B cell (primary cell): ENCODE results near the gene DTNBP1. TPM values are rescaled to one million over a fixed set of nuclear protein-coding genes. Genes with fewer than 3 reads are reported as not detected.

Experiments
- ATAC-seq: fragments of 200-7000 bp; cut with Tn5 transposase; one replicate; pipeline ENCODE4 v1.10.0; 2021; ENCODE audit warnings: low read depth, mild to moderate bottlenecking, moderate number of reproducible peaks, moderate library complexity
- CTCF ChIA-PET: fragments of 350-600 bp; sonication (Branson Sonifier 250); formaldehyde crosslinking; loops from one replicate; lab custom pipeline; 2021; ENCODE audit warnings: antibody characterized with exemption, inconsistent platforms; lab: Charles Lee
- POLR2A ChIA-PET: fragments of 350-600 bp; sonication (Branson Sonifier 250); formaldehyde crosslinking; loops from one replicate; lab custom pipeline; 2021; ENCODE audit warnings: antibody characterized with exemption; lab: Charles Lee
- DNase-seq: peaks from one replicate; pipeline ENCODE4 v3.0.0; 2013
- H2AFZ ChIP-seq: 2 replicates; pipeline ENCODE4 v1.6.1; 2012; ENCODE audit warnings: mild to moderate bottlenecking, low read depth, low read length; ENCODE audit not compliant: insufficient read depth, poor library complexity, severe bottlenecking
- H3K27ac ChIP-seq, 2 donors: 1 replicate in 1 of 2; 2 replicates in 1 of 2; pipeline ENCODE4 v1.5.1; 2012 to 2013; ENCODE audit warnings: low read length in 2 of 2, mild to moderate bottlenecking in 2 of 2, moderate library complexity in 1 of 2
- H3K27me3 ChIP-seq, 4 experiments: fragments of 200-600 bp in 1 of 4; sonication (generic) in 1 of 4; replicated peaks in 1 of 4; 1 replicate in 2 of 4; 2 replicates in 2 of 4; pipeline versions ENCODE4 v1.6.1 to v1.7.0; 2013 to 2016; ENCODE audit warnings: low read length in 3 of 4, mild to moderate bottlenecking in 2 of 4, mixed read lengths in 1 of 4, moderate library complexity in 1 of 4; ENCODE audit not compliant: insufficient read depth in 4 of 4, control insufficient read depth in 3 of 4; ENCODE audit errors: control extremely low read depth in 1 of 4
- H3K36me3 ChIP-seq, 2 experiments: replicated peaks in 1 of 2; 1 replicate in 1 of 2; 2 replicates in 1 of 2; pipeline versions ENCODE4 v1.6.1 to v1.7.1; 2013; ENCODE audit warnings: low read length in 1 of 2; ENCODE audit not compliant: insufficient read depth in 2 of 2, control insufficient read depth in 1 of 2; ENCODE audit errors: control extremely low read depth in 1 of 2, extremely low read depth in 1 of 2
- H3K4me1 ChIP-seq, 2 donors: fragments of 200-600 bp in 1 of 2; sonication (generic) in 1 of 2; 1 replicate in 1 of 2; 2 replicates in 1 of 2; pipeline versions ENCODE4 v1.5.1 to v1.6.1; 2013 to 2017; ENCODE audit warnings: low read length in 2 of 2; ENCODE audit not compliant: control insufficient read depth in 2 of 2, insufficient read depth in 2 of 2
- H3K4me2 ChIP-seq: replicated peaks from 2 replicates; pipeline ENCODE3; 2012; ENCODE audit warnings: mild to moderate bottlenecking, low read depth, low read length; ENCODE audit not compliant: poor library complexity, severe bottlenecking
- H3K4me3 ChIP-seq, 5 experiments: fragments of 200-600 bp in 1 of 5; sonication (generic) in 1 of 5; 1 replicate in 3 of 5; 2 replicates in 2 of 5; pipeline versions ENCODE4 v1.5.1 to v1.7.0; 2011 to 2016; ENCODE audit warnings: low read length in 4 of 5, mild to moderate bottlenecking in 4 of 5, low read depth in 2 of 5, control low read depth in 1 of 5, moderate library complexity in 1 of 5; ENCODE audit not compliant: insufficient read depth in 1 of 5; ENCODE audit errors: control extremely low read depth in 1 of 5, extremely low read depth in 1 of 5
- H3K79me2 ChIP-seq: fragments of 200-600 bp; sonication (generic); one replicate; pipeline ENCODE4 v1.6.0; 2016; ENCODE audit warnings: low read length; ENCODE audit not compliant: control insufficient read depth, insufficient read depth
- H3K9ac ChIP-seq: fragments of 200-600 bp; sonication (generic); 2 replicates; pipeline ENCODE4 v1.6.1; 2017; ENCODE audit warnings: mild to moderate bottlenecking, low read length, moderate library complexity
- H3K9me3 ChIP-seq, 3 donors: one replicate each; pipeline versions ENCODE4 v1.6.1 to v1.7.1; 2013; ENCODE audit warnings: low read length in 2 of 3; ENCODE audit not compliant: control insufficient read depth in 2 of 3, insufficient read depth in 1 of 3; ENCODE audit errors: control extremely low read depth in 1 of 3
- H4K20me1 ChIP-seq: 2 replicates; pipeline ENCODE4 v1.6.0; 2012; ENCODE audit warnings: mild to moderate bottlenecking, low read length; ENCODE audit not compliant: insufficient read depth, control insufficient read depth, poor library complexity, severe bottlenecking
- H3K27ac Mint-ChIP-seq: one replicate; pipeline ENCODE4 v1.8.0; 2021; ENCODE audit warnings: mixed read lengths
- H3K27me3 Mint-ChIP-seq: one replicate; pipeline ENCODE4 v1.8.0; 2021; ENCODE audit warnings: mixed read lengths
- H3K4me1 Mint-ChIP-seq: one replicate; pipeline ENCODE4 v1.8.0; 2021; ENCODE audit warnings: mixed read lengths
- H3K4me3 Mint-ChIP-seq: one replicate; pipeline ENCODE4 v1.8.0; 2021; ENCODE audit warnings: mixed read lengths
- H3K9me3 Mint-ChIP-seq: one replicate; pipeline ENCODE4 v1.8.0; 2022; ENCODE audit warnings: mixed read lengths; ENCODE audit not compliant: insufficient read depth
- EZH2 ChIP-seq: IDR thresholded peaks from 2 replicates; pipeline ENCODE4 v1.6.1; 2012; ENCODE audit warnings: borderline replicate concordance, low read depth, mild to moderate bottlenecking, moderate library complexity, low read length; ENCODE audit not compliant: insufficient read depth, poor library complexity, severe bottlenecking
- WGBS: methylation state at CpG from one replicate; pipeline ENCODE4 v1.1.5; 2013; ENCODE audit warnings: missing lambda C conversion rate; ENCODE audit not compliant: insufficient coverage; 5-methylcytosine and 5-hydroxymethylcytosine counted together
- intact Hi-C: fragments of 100-400 bp; cut with micrococcal nuclease; formaldehyde crosslinking; loops from one replicate; pipeline ENCODE4 v1.10.0; 2022
- polyA plus RNA-seq: library from polyadenylated mRNA; depleted of rRNA; stranded (reverse); fragments of >200 nt; gene quantifications from 2 replicates; pipeline ENCODE4 v1.2.3, GENCODE V29; 2012
- total RNA-seq, 2 donors: library from RNA; stranded (reverse); fragments of 120-200 nt in 1 of 2; gene quantifications; 1 replicate in 1 of 2; 2 replicates in 1 of 2; pipeline versions ENCODE4 v1.2.3 to v1.2.4, GENCODE V29; 2013 to 2022
- TF ChIP-seq, protein P1 (sequence below): fragments of 200-600 bp; IDR thresholded peaks from one replicate; pipeline ENCODE4 v1.8.0; 2022; ENCODE audit warnings: antibody characterized with exemption, mild to moderate bottlenecking

Gene DTNBP1
- total and polyA plus RNA-seq, 2 donors (not counting 1 experiment from before 2014, with no cell fraction given): 31.4 to 73.0 TPM

DNA sequence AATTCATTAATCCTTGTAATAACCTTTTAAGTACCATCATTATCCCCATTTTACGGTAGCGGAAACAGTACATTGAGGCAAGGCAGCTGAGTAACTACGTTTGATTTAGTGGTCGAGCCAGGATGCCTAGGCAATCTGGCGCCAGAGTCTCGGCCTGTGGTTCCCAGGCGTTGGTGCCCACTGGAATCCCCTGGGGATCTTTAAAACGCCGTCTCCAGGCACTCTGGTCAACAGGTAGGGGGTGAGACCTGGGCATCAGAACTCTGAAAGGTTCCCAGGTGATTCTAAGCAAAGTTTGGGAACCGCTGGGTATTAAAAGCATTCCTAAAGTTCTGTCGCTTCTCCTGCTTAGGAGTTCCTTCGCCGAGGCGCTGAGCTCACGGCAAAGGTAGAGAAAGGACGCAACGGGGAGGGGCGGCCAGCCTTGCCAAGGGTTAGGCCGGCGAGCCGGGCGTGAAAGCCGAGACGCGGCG lies 939 bp downstream of the DTNBP1 start:
- Histone ChIP-seq H2AFZ (peak overlapping the region; percentile 66), H4K20me1 (peaks cover 17% of the 10 kb centered on the region), H3K4me1 (peaks cover 41 to 55% of the 10 kb centered on the region in 2 donors), H3K36me3 (peaks cover 0 to 5% of the 10 kb centered on the region in 2 experiments), H3K4me3 (peak overlapping the region in 4 of 5 experiments; percentile 69 to 97 (median 86)), H3K79me2 (peaks cover 41% of the 10 kb centered on the region), H3K4me2 (peak overlapping the region; percentile 96), H3K9me3 (no peaks in the 10 kb centered on the region), H3K27ac (peak overlapping the region; percentile 91 to 97), H3K27me3 (no peaks in the 10 kb centered on the region), H3K9ac (peak overlapping the region; percentile 85)
- DNase-seq: no peak
- H3K27ac Mint-ChIP-seq: peak overlapping the region; percentile 95
- H3K4me3 Mint-ChIP-seq: peak overlapping the region; percentile 94
- ATAC-seq: no peak
- H3K4me1 Mint-ChIP-seq: peaks cover 56% of the 10 kb centered on the region
- ChIA-PET CTCF (interaction anchor here (1.4 kb wide), 1 partner anchor 467 kb away, joined by 5 read pairs; the partner anchor contains the start of gene MYLIP), POLR2A (interaction anchor here (0.6 to 1.0 kb wide), 2 partner anchors 469 to 1567 kb away, joined by 3 to 9 read pairs; no protein-coding TSS in a partner anchor)
- WGBS: 2% methylated on average over 24 of the region's 26 CpGs
- no peaks in the 10 kb centered on the region for H3K27me3 Mint-ChIP-seq
- H3K9me3 Mint-ChIP-seq: no peaks in the 10 kb centered on the region
- TF ChIP-seq, protein P1, sequence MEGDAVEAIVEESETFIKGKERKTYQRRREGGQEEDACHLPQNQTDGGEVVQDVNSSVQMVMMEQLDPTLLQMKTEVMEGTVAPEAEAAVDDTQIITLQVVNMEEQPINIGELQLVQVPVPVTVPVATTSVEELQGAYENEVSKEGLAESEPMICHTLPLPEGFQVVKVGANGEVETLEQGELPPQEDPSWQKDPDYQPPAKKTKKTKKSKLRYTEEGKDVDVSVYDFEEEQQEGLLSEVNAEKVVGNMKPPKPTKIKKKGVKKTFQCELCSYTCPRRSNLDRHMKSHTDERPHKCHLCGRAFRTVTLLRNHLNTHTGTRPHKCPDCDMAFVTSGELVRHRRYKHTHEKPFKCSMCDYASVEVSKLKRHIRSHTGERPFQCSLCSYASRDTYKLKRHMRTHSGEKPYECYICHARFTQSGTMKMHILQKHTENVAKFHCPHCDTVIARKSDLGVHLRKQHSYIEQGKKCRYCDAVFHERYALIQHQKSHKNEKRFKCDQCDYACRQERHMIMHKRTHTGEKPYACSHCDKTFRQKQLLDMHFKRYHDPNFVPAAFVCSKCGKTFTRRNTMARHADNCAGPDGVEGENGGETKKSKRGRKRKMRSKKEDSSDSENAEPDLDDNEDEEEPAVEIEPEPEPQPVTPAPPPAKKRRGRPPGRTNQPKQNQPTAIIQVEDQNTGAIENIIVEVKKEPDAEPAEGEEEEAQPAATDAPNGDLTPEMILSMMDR: no peak
- TF ChIP-seq EZH2: no peak
- intact Hi-C loops: loop anchor here (1.0 to 5.0 kb wide), 6 partner anchors 29 to 1850 kb away; partner anchors contain the start of genes MCUR1 and MYLIP

DNA sequence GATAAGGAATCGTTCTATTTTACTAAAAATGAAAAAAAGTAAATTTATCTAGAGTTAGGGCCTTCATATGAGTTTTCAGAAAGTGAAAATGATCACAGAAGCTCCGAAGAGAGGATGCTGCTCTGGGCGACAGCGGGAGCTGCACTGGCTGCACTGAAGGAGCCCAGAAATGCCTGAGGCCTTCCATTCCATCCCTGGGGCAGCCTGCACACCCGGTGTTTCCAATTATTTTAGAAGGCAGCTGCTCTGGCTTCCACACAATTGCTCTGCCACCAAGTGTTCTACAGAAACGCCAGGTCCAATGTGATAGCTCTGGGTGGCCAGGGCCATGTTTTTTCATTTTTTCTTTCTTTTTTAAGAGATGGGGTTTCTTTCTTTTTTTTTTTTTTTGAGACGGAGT lies 3.6 kb downstream of the DTNBP1 start:
- TF ChIP-seq, protein P1: no peak
- no peak for TF ChIP-seq EZH2
- Mint-ChIP-seq H3K27me3 (no peaks in the 10 kb centered on the region), H3K27ac (peak overlapping the region; percentile 79), H3K4me1 (peaks cover 76% of the 10 kb centered on the region), H3K9me3 (no peaks in the 10 kb centered on the region), H3K4me3 (peak overlapping the region; percentile 52)
- intact Hi-C loops: no loop called here
- DNase-seq: peak; percentile 27
- H3K36me3 ChIP-seq: peaks cover 0 to 5% of the 10 kb centered on the region in 2 experiments
- no peak for ATAC-seq
- ChIA-PET POLR2A (interaction anchor here (0.7 kb wide), 1 partner anchor 214 kb away, joined by 3 read pairs; no protein-coding TSS in a partner anchor), CTCF (interaction anchor here (0.5 to 1.8 kb wide), 9 partner anchors 12 to 546 kb away, joined by 3 to 8 read pairs (median 3); no protein-coding TSS in a partner anchor)
- H3K4me2 ChIP-seq: peak overlapping the region; percentile 68
- H4K20me1 ChIP-seq: peaks cover 30% of the 10 kb centered on the region
- WGBS: 52% methylated on average over 3 of the region's 7 CpGs
- peaks cover 56 to 59% of the 10 kb centered on the region in 2 donors for H3K4me1 ChIP-seq
- H2AFZ ChIP-seq: no peak overlapping the region
- peaks cover 68% of the 10 kb centered on the region for H3K79me2 ChIP-seq
- peak overlapping the region; percentile 83 to 93 for H3K27ac ChIP-seq
- no peak overlapping the region for H3K4me3 ChIP-seq
- no peaks in the 10 kb centered on the region for H3K9me3 ChIP-seq
- no peak overlapping the region for H3K9ac ChIP-seq
- H3K27me3 ChIP-seq: no peaks in the 10 kb centered on the region
